Prostate gland (tissue), 2 donors: ENCODE measurements around the gene LY6G5C. TPM values are rescaled to one million over a fixed set of nuclear protein-coding genes. Genes with fewer than 3 reads are reported as not detected.

ENCODE experiments used
- DNase-seq: peaks from one replicate; pipeline ENCODE4 v3.0.0-alpha.2; 2019; ENCODE audit warnings: low spot score
- H3K27ac ChIP-seq, 2 donors: fragments of 200-600 bp; sonication (generic); 2 replicates each; pipeline ENCODE4 v1.5.1; 2017 to 2019
- H3K27me3 ChIP-seq: fragments of 200-600 bp; sonication (generic); replicated peaks from 2 replicates; pipeline ENCODE4 v1.5.1; 2019; ENCODE audit not compliant: insufficient read depth
- H3K36me3 ChIP-seq, 2 donors: fragments of 200-600 bp; sonication (generic); 1 replicate in 1 of 2; 2 replicates in 1 of 2; pipeline versions ENCODE4 v1.5.1 to v1.8.1; 2017 to 2019
- H3K4me1 ChIP-seq: fragments of 200-600 bp; sonication (generic); replicated peaks from 2 replicates; pipeline ENCODE4 v1.5.1; 2019
- H3K4me3 ChIP-seq, 2 donors: fragments of 200-600 bp; sonication (generic); 2 replicates each; pipeline ENCODE4 v1.5.1; 2017 to 2019
- H3K9me3 ChIP-seq: fragments of 200-600 bp; sonication (generic); 2 replicates; pipeline ENCODE4 v1.5.1; 2017
- POLR2A ChIP-seq: fragments of 450-650 bp; IDR thresholded peaks from one replicate; pipeline ENCODE4 v1.6.1; 2016; ENCODE audit warnings: antibody characterized with exemption, mild to moderate bottlenecking
- POLR2AphosphoS5 ChIP-seq: sonication (generic); formaldehyde crosslinking; IDR thresholded peaks from one replicate; pipeline ENCODE4 v1.6.1; 2017; ENCODE audit warnings: antibody characterized with exemption
- WGBS: methylation state at CpG from one replicate; pipeline ENCODE4 v1.1.5; 2018; 5-methylcytosine and 5-hydroxymethylcytosine counted together
- intact Hi-C: fragments of 100-400 bp; cut with DNase I; formaldehyde crosslinking; loops from one replicate; pipeline ENCODE4 v1.14.2; 2022
- total RNA-seq, 2 donors: library from RNA; depleted of rRNA; stranded (reverse); fragments of >200 nt; gene quantifications; one replicate each; pipeline ENCODE4 v1.1.0, GENCODE V29; 2016
- TF ChIP-seq, protein P1 (sequence below), 4 experiments: fragments of 200-600 bp in 2 of 4; fragments of 450-650 bp in 2 of 4; sonication (generic) in 2 of 4; IDR thresholded peaks; 1 replicate in 3 of 4; 2 replicates in 1 of 4; pipeline ENCODE4 v1.5.1; 2016 to 2019; ENCODE audit warnings: antibody characterized with exemption in 4 of 4, mild to moderate bottlenecking in 2 of 4, moderate library complexity in 2 of 4

LY6G5C gene
- total RNA-seq, 2 donors from 2014 or later = 1.6 to 2.6 TPM

DNA sequence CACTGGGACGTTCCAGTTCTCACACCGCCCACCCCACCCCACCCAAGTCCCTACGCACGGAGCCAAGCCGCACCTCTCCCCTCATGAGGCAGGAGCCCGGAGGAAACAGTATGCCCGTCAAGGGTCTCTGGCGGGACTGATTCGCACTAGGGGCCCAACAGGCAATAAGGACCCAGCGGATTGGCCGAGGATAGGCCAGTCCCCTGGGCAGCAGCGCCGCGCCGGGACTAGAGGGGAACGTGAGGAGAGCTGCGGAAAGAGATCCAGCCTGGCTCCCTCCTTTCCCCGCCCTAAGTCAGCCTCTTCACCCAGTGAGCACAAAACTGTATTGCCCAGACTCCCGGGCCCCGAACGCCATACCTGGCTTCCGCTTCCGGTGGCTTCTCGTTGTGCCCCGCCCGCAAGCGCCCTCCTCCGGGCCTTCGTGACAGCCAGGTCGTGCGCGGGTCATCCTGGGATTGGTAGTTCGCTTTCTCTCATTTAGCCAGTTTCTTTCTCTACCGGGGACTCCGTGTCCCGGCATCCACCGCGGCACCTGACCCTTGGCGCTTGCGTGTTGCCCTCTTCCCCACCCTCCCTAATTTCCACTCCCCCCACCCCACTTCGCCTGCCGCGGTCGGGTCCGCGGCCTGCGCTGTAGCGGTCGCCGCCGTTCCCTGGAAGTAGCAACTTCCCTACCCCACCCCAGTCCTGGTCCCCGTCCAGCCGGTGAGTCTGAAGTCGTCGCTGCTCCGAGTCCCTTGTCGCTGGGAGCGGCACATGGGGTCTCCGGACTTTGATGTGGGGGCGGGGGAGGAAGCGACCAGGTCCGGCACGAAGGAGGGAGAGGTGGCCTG is 15.1 kb downstream of the LY6G5C start, which contains the start of gene CSNK2B:
TSS of gene CSNK2B (plus strand) at position 580 of the 836 bp plus-strand sequence. CDS start 752 bp downstream, outside the sequence.
- no peaks in the 10 kb centered on the region for H3K9me3 ChIP-seq
- under 1% methylated on average over 60 of the region's 63 CpGs for WGBS
- peak within 1 kb of the TSS; percentile 65 to 92 for H3K4me3 ChIP-seq
- peak; percentile 98 for DNase-seq
- peaks cover 15 to 19% of the 10 kb centered on the region in 2 donors for H3K36me3 ChIP-seq
- intact Hi-C loops = no loop called here
- H3K27ac ChIP-seq = peak within 1 kb of the TSS; percentile 94 to 96
- no peaks in the 10 kb centered on the region for H3K27me3 ChIP-seq
- peak; percentile 98 for TF ChIP-seq POLR2AphosphoS5
- TF ChIP-seq, protein P1, sequence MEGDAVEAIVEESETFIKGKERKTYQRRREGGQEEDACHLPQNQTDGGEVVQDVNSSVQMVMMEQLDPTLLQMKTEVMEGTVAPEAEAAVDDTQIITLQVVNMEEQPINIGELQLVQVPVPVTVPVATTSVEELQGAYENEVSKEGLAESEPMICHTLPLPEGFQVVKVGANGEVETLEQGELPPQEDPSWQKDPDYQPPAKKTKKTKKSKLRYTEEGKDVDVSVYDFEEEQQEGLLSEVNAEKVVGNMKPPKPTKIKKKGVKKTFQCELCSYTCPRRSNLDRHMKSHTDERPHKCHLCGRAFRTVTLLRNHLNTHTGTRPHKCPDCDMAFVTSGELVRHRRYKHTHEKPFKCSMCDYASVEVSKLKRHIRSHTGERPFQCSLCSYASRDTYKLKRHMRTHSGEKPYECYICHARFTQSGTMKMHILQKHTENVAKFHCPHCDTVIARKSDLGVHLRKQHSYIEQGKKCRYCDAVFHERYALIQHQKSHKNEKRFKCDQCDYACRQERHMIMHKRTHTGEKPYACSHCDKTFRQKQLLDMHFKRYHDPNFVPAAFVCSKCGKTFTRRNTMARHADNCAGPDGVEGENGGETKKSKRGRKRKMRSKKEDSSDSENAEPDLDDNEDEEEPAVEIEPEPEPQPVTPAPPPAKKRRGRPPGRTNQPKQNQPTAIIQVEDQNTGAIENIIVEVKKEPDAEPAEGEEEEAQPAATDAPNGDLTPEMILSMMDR (IDR thresholded peaks at IDR 0.05) = peak in 2 of 4 experiments; percentile 19 to 21
- TF ChIP-seq POLR2A = peak; percentile 76
- H3K4me1 ChIP-seq = peaks cover 17% of the 10 kb centered on the region

DNA sequence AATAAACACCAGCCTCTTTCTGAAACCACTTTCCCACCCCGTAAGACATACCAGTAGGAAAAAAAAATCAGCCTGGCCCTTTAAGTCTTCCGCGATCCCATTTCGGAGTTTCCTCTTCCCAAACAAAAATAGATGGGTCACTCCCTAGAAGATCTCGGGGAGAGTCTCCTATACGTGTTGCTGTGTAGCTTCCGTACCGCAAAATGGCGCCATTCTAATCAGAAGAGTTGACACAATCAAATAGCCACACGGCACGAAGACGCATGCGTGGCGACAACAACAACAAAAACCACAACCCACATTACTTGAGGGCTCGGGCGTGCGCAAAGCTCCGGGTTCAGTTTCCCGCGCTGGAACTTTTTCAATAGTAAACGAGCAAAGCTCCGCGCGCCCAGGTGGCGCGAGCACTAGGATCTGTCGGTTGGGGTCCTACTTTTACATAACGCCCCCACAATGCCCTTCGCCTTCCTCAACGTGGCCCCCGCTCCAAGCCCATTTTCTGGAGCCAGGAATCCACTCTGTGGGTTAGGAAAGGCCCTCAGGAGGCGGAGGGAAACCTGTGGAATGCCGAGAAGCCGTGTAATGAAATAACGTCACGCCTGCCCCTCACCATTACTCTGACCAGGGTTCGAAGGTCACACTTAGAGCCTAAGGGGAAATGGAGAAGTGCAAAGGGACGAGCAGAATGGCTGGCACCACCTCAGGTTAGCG is 15.9 kb downstream of the LY6G5C start, which contains the start of gene GPANK1:
TSS of gene GPANK1 (minus strand) at position 208 of the 711 bp plus-strand sequence. CDS start 519 bp downstream, outside the sequence.
- Histone ChIP-seq H3K27ac (peak within 1 kb of the TSS; percentile 94 to 96), H3K36me3 (peaks cover 12 to 19% of the 10 kb centered on the region in 2 donors), H3K9me3 (no peaks in the 10 kb centered on the region), H3K4me1 (peaks cover 17% of the 10 kb centered on the region), H3K27me3 (no peaks in the 10 kb centered on the region), H3K4me3 (peak within 1 kb of the TSS; percentile 65 to 92)
- TF ChIP-seq, protein P1 (IDR thresholded peaks at IDR 0.05) = peak in 1 of 4 experiments; percentile 11
- TF ChIP-seq POLR2A (peak; percentile 70), POLR2AphosphoS5 (peak; percentile 98)
- under 1% methylated on average over 39 of the region's 39 CpGs for WGBS
- intact Hi-C loops = no loop called here
- DNase-seq = peak; percentile 93

DNA sequence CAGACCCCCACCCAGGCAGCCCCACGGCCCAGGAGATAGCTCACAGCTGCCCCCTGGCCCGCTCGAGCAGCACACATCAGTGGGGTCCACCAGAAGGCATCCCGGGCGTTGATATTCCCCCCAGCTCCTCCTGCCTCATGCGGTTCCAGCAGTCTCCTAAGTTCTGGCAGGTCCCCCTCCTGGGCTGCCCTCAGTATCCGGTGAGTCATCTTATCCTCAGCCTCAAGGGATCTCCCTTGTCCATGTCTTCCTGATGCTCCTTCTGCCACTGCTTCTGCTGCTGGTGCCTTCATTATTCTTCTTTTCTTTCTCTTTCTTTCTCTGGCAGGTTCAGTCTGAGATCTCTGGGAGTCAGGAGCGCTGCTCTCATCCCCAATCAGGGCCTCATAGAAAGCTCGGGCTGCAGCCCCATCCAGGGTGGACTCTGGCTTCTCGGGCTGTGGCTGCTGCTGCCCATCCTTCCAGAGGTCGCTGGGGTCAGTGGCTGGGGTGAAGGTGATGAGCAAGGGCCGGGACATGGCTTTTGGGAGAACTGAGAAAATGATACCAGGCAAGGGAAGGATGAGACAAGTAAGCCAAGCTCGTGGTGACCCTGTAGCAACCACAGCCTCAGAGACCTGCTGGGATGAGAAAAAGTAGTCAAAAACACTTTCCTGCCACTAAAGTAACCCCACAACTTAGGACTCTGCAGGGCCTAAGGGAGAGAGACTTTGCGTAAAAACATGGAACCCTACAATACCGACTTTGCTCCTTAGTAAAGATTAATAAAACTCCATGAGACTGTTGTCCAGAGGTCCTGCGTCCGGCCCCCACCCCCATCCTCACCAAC is 16.7 kb downstream of the LY6G5C start:
- Histone ChIP-seq H3K36me3 (peaks cover 7 to 15% of the 10 kb centered on the region in 2 donors), H3K27me3 (no peaks in the 10 kb centered on the region), H3K9me3 (no peaks in the 10 kb centered on the region), H3K27ac (peak overlapping the region; percentile 94 to 96), H3K4me1 (peaks cover 23% of the 10 kb centered on the region), H3K4me3 (peak overlapping the region; percentile 65 to 92)
- intact Hi-C loops = no loop called here
- no peak for DNase-seq
- no peak for TF ChIP-seq POLR2A
- TF ChIP-seq, protein P1 (IDR thresholded peaks at IDR 0.05) = no peak
- no peak for TF ChIP-seq POLR2AphosphoS5
- 12% methylated on average over 17 of the region's 17 CpGs for WGBS

DNA sequence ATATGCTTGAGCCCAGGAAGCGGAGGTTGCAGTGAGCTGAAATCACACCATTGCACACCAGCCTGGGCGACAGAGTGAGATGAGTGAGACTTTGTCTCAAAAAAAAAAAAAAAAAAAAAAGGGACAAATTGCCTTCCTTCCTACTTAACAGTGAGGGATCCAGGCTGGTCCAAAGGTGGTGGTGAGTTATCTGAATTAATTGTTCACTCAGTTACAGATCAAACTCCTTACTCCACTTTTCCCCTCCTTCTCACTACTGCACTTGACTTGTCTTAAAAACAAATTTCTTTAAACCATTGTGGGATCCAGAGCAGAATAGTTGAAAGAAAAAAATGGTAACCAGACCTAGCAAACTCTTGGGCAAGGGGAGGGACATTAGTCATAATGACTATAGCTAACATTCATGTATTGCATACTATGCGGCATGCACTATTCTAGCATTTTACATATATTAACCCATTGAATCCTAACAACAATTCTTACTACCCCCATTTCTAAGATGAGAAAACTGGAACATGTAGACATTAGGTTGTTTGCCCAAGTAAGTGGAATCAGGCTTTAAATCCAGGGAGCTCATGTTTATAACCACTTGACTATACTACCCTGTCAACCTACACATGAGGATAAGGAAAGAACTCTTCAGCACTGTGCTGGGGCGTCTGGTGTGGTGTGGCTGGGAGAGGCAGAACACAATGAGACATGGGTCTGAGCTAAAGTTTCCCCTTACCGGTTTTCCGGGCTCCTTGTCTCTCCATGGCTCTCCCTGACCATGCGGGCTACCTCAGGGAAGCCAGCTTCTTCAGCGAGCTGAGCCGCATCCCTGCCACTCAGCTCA is 17.5 kb downstream of the LY6G5C start:
- peak overlapping the region; percentile 65 to 92 for H3K4me3 ChIP-seq
- intact Hi-C loops = no loop called here
- no peak for DNase-seq
- peak overlapping the region; percentile 94 to 96 for H3K27ac ChIP-seq
- no peaks in the 10 kb centered on the region for H3K27me3 ChIP-seq
- TF ChIP-seq POLR2A = no peak
- TF ChIP-seq, protein P1 (IDR thresholded peaks at IDR 0.05) = no peak
- TF ChIP-seq POLR2AphosphoS5 = no peak
- H3K9me3 ChIP-seq = no peaks in the 10 kb centered on the region
- H3K4me1 ChIP-seq = peaks cover 31% of the 10 kb centered on the region
- H3K36me3 ChIP-seq = peaks cover under 1 to 7% of the 10 kb centered on the region in 2 donors
- 46% methylated on average over 9 of the region's 9 CpGs for WGBS
